K562 treated with DMSO at 1 percent for 24 hours (cell line): ENCODE data around the gene RPTOR. TPM values are rescaled to one million over a fixed set of nuclear protein-coding genes. Genes with fewer than 3 reads are reported as not detected.

Source experiments
- total RNA-seq: library from RNA; unstranded; fragments of 300-600 nt; gene quantifications from 2 replicates; pipeline ENCODE4 v1.2.3, GENCODE V29; 2022; ENCODE audit warnings: low read depth; ENCODE audit not compliant: insufficient read depth

RPTOR gene, protein sequence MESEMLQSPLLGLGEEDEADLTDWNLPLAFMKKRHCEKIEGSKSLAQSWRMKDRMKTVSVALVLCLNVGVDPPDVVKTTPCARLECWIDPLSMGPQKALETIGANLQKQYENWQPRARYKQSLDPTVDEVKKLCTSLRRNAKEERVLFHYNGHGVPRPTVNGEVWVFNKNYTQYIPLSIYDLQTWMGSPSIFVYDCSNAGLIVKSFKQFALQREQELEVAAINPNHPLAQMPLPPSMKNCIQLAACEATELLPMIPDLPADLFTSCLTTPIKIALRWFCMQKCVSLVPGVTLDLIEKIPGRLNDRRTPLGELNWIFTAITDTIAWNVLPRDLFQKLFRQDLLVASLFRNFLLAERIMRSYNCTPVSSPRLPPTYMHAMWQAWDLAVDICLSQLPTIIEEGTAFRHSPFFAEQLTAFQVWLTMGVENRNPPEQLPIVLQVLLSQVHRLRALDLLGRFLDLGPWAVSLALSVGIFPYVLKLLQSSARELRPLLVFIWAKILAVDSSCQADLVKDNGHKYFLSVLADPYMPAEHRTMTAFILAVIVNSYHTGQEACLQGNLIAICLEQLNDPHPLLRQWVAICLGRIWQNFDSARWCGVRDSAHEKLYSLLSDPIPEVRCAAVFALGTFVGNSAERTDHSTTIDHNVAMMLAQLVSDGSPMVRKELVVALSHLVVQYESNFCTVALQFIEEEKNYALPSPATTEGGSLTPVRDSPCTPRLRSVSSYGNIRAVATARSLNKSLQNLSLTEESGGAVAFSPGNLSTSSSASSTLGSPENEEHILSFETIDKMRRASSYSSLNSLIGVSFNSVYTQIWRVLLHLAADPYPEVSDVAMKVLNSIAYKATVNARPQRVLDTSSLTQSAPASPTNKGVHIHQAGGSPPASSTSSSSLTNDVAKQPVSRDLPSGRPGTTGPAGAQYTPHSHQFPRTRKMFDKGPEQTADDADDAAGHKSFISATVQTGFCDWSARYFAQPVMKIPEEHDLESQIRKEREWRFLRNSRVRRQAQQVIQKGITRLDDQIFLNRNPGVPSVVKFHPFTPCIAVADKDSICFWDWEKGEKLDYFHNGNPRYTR (N-terminal part only)
- total RNA-seq = 27.5 and 28.2 TPM in 2 replicates

DNA sequence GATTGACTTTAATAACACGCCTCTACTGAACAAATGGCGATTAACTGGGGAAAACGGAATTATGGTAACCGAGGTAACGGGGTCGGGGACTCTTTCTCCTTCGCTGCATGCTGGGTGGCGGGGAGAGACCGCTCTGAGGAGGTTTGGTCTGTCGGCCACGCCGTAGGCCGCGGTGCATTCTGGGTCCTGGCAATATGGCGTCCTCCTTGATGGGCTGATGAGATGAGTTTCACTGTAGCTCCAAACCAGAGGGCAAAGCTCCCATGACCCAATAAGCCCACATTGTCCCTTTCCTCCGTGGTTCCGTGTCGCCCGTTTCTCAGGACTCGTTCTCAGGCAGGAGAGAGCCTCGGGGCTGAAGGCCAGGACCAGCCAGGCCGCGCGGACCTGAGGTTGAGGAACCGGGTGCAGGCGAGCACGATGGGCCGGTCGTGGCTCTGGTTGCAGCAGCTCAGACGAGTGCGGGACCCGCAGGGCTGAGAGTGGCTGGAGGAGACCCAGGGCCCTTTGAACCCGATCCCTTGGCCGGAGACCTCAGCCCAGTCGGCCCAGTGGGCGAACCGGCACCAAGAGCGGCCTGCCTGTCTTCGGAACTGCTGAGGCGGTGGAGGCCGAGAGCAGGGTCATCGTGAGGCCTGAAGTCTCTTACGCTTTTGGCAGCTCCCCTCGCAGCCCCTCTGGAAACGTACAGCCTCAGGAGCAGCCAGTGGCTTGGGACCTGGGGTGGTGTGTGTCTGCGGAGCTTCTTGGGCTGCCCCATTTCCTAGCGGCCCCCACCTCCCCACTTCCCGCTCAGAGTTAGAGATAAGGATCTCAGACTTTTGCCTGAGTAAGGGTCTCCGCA lies at the start of gene RPTOR:
TSS of gene RPTOR (plus strand) at position 184 of the 844 bp plus-strand sequence. CDS start 792 bp downstream, outside the sequence.

DNA sequence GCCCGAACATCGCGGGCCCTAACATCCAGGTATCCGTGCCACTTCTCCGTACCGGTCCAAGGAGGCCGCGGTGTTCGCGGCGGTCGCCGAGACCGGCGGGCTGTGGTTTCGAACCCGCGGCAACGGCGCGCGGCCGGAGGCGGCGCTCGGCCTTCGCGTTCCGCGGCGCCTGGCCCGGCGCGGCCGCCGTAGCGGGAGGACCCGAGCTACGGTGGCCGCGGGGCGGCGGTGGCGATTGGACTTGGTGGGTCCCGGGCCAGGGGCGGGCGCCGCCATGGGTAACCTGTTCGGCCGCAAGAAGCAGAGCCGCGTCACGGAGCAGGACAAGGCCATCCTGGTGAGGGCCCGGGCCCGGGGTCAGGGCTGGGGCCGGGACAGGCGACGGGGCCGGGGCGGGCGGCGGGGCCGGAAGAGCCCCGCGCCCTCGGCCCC lies 447.0 kb downstream of the RPTOR start, which contains the start of gene CHMP6:
TSS of gene CHMP6 (plus strand) at position 197 of the 432 bp plus-strand sequence. CDS start at position 275, 78 bp downstream.

Other genes starting within 250 kb of the RPTOR start
- gene ENDOV, start 129.7 kb upstream of the RPTOR start, total RNA-seq = 12.4 and 16.6 TPM in 2 replicates
- gene NPTX1, start 68.2 kb upstream of the RPTOR start, total RNA-seq = 0.05 TPM in 1 of 2 replicates, not detected in the other